Type B pancreatic cell (in vitro differentiated cells): ENCODE measurements around the gene MCHR2. TPM values are rescaled to one million over a fixed set of nuclear protein-coding genes. Genes with fewer than 3 reads are reported as not detected.

Experiments
- DNase-seq: peaks from one replicate; pipeline ENCODE4 v3.0.0; 2021; ENCODE audit warnings: mixed read lengths; ENCODE audit not compliant: unreplicated experiment; ENCODE audit errors: extremely low spot score
- H3K27ac Mint-ChIP-seq: 2 replicates; pipeline ENCODE4 v1.8.0; 2021; ENCODE audit warnings: mild to moderate bottlenecking, mixed read lengths
- H3K27me3 Mint-ChIP-seq: 2 replicates; pipeline ENCODE4 v1.8.0; 2021; ENCODE audit warnings: mixed read lengths
- H3K36me3 Mint-ChIP-seq: 2 replicates; pipeline ENCODE4 v1.8.0; 2021; ENCODE audit warnings: mixed read lengths
- H3K4me1 Mint-ChIP-seq: one replicate; pipeline ENCODE4 v1.8.0; 2021; ENCODE audit warnings: mixed read lengths; ENCODE audit not compliant: unreplicated experiment
- H3K4me3 Mint-ChIP-seq: 2 replicates; pipeline ENCODE4 v1.8.0; 2021; ENCODE audit warnings: mild to moderate bottlenecking, mixed read lengths
- H3K9me3 Mint-ChIP-seq: 2 replicates; pipeline ENCODE4 v1.8.0; 2021; ENCODE audit warnings: mixed read lengths
- CTCF ChIP-seq: fragments of 200-600 bp; sonication (generic); conservative IDR thresholded peaks from 2 replicates; pipeline ENCODE4 v1.5.0; 2021; ENCODE audit warnings: antibody characterized with exemption, mild to moderate bottlenecking
- total RNA-seq: library from RNA; stranded (reverse); gene quantifications from 2 replicates; pipeline ENCODE4 v1.2.1, GENCODE V29; 2021; ENCODE audit warnings: low replicate concordance

Gene MCHR2
- total RNA-seq, 1 donor from 2014 or later: not detected

- Mint-ChIP-seq H3K4me3 (no peak overlapping the region), H3K27ac (no peak overlapping the region), H3K4me1 (no peaks in the 10 kb centered on the region), H3K36me3 (no peaks in the 10 kb centered on the region), H3K27me3 (peaks cover 45% of the 10 kb centered on the region), H3K9me3 (no peaks in the 10 kb centered on the region)
- peak; percentile 95 for TF ChIP-seq CTCF
- DNase-seq: no peak
These were observed 7.9 kb upstream of the MCHR2 start for GRCh38 chr6:100001915-100002388.

GRCh38 chr6:99997141-99997540 is 3.1 kb upstream of the MCHR2 start:
- no peaks in the 10 kb centered on the region for H3K4me1 Mint-ChIP-seq
- H3K27ac Mint-ChIP-seq: no peak overlapping the region
- no peaks in the 10 kb centered on the region for H3K36me3 Mint-ChIP-seq
- no peak for DNase-seq
- peaks cover 70% of the 10 kb centered on the region for H3K27me3 Mint-ChIP-seq
- H3K4me3 Mint-ChIP-seq: no peak overlapping the region
- H3K9me3 Mint-ChIP-seq: no peaks in the 10 kb centered on the region
- no peak for TF ChIP-seq CTCF

GRCh38 chr6:99995916-99996315 is 1.9 kb upstream of the MCHR2 start:
- Mint-ChIP-seq H3K4me3 (no peak overlapping the region), H3K36me3 (no peaks in the 10 kb centered on the region), H3K27me3 (peaks cover 70% of the 10 kb centered on the region), H3K27ac (no peak overlapping the region), H3K9me3 (no peaks in the 10 kb centered on the region), H3K4me1 (no peaks in the 10 kb centered on the region)
- no peak for TF ChIP-seq CTCF
- DNase-seq: no peak

- DNase-seq: no peak
- H3K4me1 Mint-ChIP-seq: no peaks in the 10 kb centered on the region
- H3K27me3 Mint-ChIP-seq: peaks cover 72% of the 10 kb centered on the region
- H3K36me3 Mint-ChIP-seq: no peaks in the 10 kb centered on the region
- peak overlapping the region; percentile 86 for H3K4me3 Mint-ChIP-seq
- no peaks in the 10 kb centered on the region for H3K9me3 Mint-ChIP-seq
- H3K27ac Mint-ChIP-seq: no peak overlapping the region
- no peak for TF ChIP-seq CTCF
These were observed 884 bp downstream of the MCHR2 start for GRCh38 chr6:99993146-99993532.

- no peak overlapping the region for H3K27ac Mint-ChIP-seq
These were observed 2.1 kb downstream of the MCHR2 start for GRCh38 chr6:99991955-99992354.

More at GRCh38 chr6:99991955-99992354, 2.1 kb downstream of the MCHR2 start:
- H3K4me1 Mint-ChIP-seq: no peaks in the 10 kb centered on the region
- peaks cover 68% of the 10 kb centered on the region for H3K27me3 Mint-ChIP-seq
- TF ChIP-seq CTCF: no peak
- DNase-seq: no peak
- no peaks in the 10 kb centered on the region for H3K36me3 Mint-ChIP-seq
- H3K4me3 Mint-ChIP-seq: no peak overlapping the region
- H3K9me3 Mint-ChIP-seq: no peaks in the 10 kb centered on the region
